Heart right ventricle (tissue), 16 donors: ENCODE data around the gene BICC1. TPM values are rescaled to one million over a fixed set of nuclear protein-coding genes. Genes with fewer than 3 reads are reported as not detected.

ENCODE experiments used
- ATAC-seq, 8 donors: fragments of 200-7000 bp; cut with Tn5 transposase; one replicate each; pipeline ENCODE4 v1.9.1; 2020; ENCODE audit warnings: mild to moderate bottlenecking in 8 of 8, moderate library complexity in 8 of 8, moderate number of reproducible peaks in 1 of 8
- DNase-seq, 2 donors: peaks; one replicate each; pipeline ENCODE4 v3.0.0-alpha.2; 2020
- H3K27ac ChIP-seq, 10 donors: fragments of 200-600 bp; sonication (generic) in 2 of 10; one replicate each; pipeline versions ENCODE4 v1.5.0 to v1.8.0; 2020 to 2022; ENCODE audit warnings: mild to moderate bottlenecking in 3 of 10
- H3K27me3 ChIP-seq, 7 donors: fragments of 200-600 bp; one replicate each; pipeline ENCODE4 v1.8.0; 2021 to 2022; ENCODE audit warnings: mild to moderate bottlenecking in 2 of 7
- H3K36me3 ChIP-seq, 9 donors: fragments of 200-600 bp; sonication (generic) in 1 of 9; one replicate each; pipeline versions ENCODE4 v1.5.0 to v1.8.0; 2020 to 2022; ENCODE audit warnings: mild to moderate bottlenecking in 2 of 9
- H3K4me1 ChIP-seq, 9 donors: fragments of 200-600 bp; sonication (generic) in 1 of 9; one replicate each; pipeline versions ENCODE4 v1.5.0 to v1.8.0; 2020 to 2022; ENCODE audit warnings: mild to moderate bottlenecking in 4 of 9
- H3K4me3 ChIP-seq, 10 donors: fragments of 200-600 bp; sonication (generic) in 2 of 10; one replicate each; pipeline versions ENCODE4 v1.5.0 to v1.8.0; 2020 to 2022; ENCODE audit warnings: mild to moderate bottlenecking in 7 of 10, moderate library complexity in 2 of 10
- H3K9me3 ChIP-seq, 11 donors: fragments of 200-600 bp in 10 of 11; sonication (generic) in 2 of 11; one replicate each; pipeline versions ENCODE4 v1.5.0 to v1.8.0; 2013 to 2022; ENCODE audit warnings: mild to moderate bottlenecking in 2 of 11, control low read depth in 1 of 11, moderate library complexity in 1 of 11
- WGBS, 2 donors: extraction: QIAGEN DNeasy Blood & Tissue Kit; methylation state at CpG; one replicate each; pipeline ENCODE4 v1.1.7; 2013; ENCODE audit warnings: inconsistent platforms in 1 of 2; 5-methylcytosine and 5-hydroxymethylcytosine counted together
- intact Hi-C, 10 donors: fragments of 100-400 bp; cut with DNase I; formaldehyde crosslinking; loops; one replicate each; pipeline versions ENCODE4 v1.11.1 to v1.14.2; 2022
- polyA plus RNA-seq, 2 donors: library from polyadenylated mRNA; stranded (reverse); fragments of 200-250 nt; gene quantifications; one replicate each; pipeline ENCODE4 v1.2.3, GENCODE V29; 2013
- total RNA-seq, 10 donors: library from RNA; stranded (reverse); fragmentation: NEBNext Ultra II Directional in 3 of 10; extraction: Animal tissue kit (Norgen Biotek cat#: 25700) in 3 of 10; gene quantifications; one replicate each; pipeline versions ENCODE4 v1.2.1 to v1.2.4, GENCODE V29; 2021 to 2023
- TF ChIP-seq, protein P1 (sequence below), 9 donors: fragments of 200-600 bp; sonication (generic) in 2 of 9; IDR thresholded peaks; one replicate each; pipeline versions ENCODE4 v1.5.0 to v1.8.0; 2021 to 2022; ENCODE audit warnings: antibody characterized with exemption in 9 of 9, mild to moderate bottlenecking in 5 of 9, moderate library complexity in 1 of 9
- donor health status: Arrhythmogenic right ventricular cardiomyopathy.
- donor health status: ischemic (EF 13 %, LVEDD 7.1; RV severe dilation, severe dysfunction).
- donor health status: healthy with polysubstance abuse.
- donor health status: DM: no; HTN: yes; CAD: no.
- donor health status: DM: no; HTN: no; CAD: no.
- donor health status: ischemic (EF 25% LVEDD 6.9; RV normal size, moderate dysfunction).
- donor health status: ischemic (EF 25% LVEDD 5.7; RV mildly dilated, moderate dysfunction).
- donor health status: healthy.
- donor health status: DM: yes; HTN: yes; CAD: no.
- donor health status: Ischemic cardiomyopathy.
- donor health status: ischemic (EF 35%, LVEDD 5.7; RV mildly dilated, moderate dysfunction).
- donor health status: nonischemic (EF 11% LVEDD 7.7; RV severe dilation, severe dysfunction).
- donor health status: DM: yes; HTN: yes; CAD: no.
- donor health status: PGD.
- donor health status: ischemic (EF 29% LVEDD 5.4; RV normal size, mild dysfunction).
- donor health status: nonischemic (EF 23%, LVEDD 6.1; RV moderate dilation, normal function).

Gene BICC1
- total and polyA plus RNA-seq, 12 donors, result 1.6 to 9.2 (median 5.0) TPM

- peaks cover 0 to 28% (median 8%) of the 10 kb centered on the region in 9 donors for H3K4me1 ChIP-seq
- H3K4me3 ChIP-seq, result no peak overlapping the region
- TF ChIP-seq, protein P1, sequence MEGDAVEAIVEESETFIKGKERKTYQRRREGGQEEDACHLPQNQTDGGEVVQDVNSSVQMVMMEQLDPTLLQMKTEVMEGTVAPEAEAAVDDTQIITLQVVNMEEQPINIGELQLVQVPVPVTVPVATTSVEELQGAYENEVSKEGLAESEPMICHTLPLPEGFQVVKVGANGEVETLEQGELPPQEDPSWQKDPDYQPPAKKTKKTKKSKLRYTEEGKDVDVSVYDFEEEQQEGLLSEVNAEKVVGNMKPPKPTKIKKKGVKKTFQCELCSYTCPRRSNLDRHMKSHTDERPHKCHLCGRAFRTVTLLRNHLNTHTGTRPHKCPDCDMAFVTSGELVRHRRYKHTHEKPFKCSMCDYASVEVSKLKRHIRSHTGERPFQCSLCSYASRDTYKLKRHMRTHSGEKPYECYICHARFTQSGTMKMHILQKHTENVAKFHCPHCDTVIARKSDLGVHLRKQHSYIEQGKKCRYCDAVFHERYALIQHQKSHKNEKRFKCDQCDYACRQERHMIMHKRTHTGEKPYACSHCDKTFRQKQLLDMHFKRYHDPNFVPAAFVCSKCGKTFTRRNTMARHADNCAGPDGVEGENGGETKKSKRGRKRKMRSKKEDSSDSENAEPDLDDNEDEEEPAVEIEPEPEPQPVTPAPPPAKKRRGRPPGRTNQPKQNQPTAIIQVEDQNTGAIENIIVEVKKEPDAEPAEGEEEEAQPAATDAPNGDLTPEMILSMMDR (IDR thresholded peaks at IDR 0.05), result no peak
- no peaks in the 10 kb centered on the region for H3K36me3 ChIP-seq
- ATAC-seq, result no peak
- DNase-seq, result no peak
- peaks cover 0 to 14% (median 0%) of the 10 kb centered on the region in 11 donors for H3K9me3 ChIP-seq
- intact Hi-C loops, result no loop called here
- 91 to 94% methylated on average over 2 of the region's 2 CpGs for WGBS, 2 donors
- no peaks in the 10 kb centered on the region for H3K27me3 ChIP-seq
- H3K27ac ChIP-seq, result no peak overlapping the region
Measured at GRCh38 chr10:58587676-58588075, 75.0 kb downstream of the BICC1 start.

DNA sequence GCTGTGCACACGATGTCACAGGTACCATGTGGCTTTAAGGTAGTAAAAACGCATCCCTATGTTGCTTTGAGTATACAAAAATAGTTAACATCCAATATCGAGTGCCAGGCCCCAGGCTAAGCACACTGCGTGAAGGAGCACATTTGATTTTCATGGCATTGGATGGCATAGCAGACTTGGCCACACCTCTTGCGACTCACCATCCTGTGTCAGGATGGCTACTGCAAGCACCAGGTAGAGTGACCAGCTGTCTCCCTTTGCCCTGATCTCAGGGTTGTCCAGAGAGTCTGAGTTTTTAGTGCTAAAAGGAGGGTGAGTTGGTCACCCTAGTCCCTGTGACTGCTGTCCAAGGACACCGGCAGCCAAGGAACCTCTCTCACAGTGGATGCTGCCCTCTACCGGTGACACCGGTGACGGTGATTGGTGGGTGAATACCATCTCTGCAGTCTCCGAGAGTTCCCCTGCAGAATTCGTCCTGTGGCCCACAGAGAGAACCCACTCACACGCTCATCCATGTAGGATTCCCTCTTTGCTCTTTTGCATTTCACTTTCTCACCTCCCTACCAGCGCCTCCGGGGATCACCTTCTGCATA, 76.1 kb downstream of the BICC1 start:
- ATAC-seq (peak in 2 of 8 donors; percentile 33 to 36), DNase-seq (peak in 1 of 2 donors; percentile 21)
- WGBS, 2 donors, result 79 to 83% methylated on average over 14 of the region's 14 CpGs
- Histone ChIP-seq H3K4me1 (peaks cover 0 to 29% (median 8%) of the 10 kb centered on the region in 9 donors), H3K36me3 (no peaks in the 10 kb centered on the region), H3K27ac (no peak overlapping the region), H3K9me3 (peaks cover 0 to 5% (median 0%) of the 10 kb centered on the region in 11 donors), H3K27me3 (no peaks in the 10 kb centered on the region), H3K4me3 (no peak overlapping the region)
- TF ChIP-seq, protein P1 (IDR thresholded peaks at IDR 0.05), result peak in 7 of 9 donors; percentile 11 to 36 (median 26)
- intact Hi-C loops, result no loop called here

DNA sequence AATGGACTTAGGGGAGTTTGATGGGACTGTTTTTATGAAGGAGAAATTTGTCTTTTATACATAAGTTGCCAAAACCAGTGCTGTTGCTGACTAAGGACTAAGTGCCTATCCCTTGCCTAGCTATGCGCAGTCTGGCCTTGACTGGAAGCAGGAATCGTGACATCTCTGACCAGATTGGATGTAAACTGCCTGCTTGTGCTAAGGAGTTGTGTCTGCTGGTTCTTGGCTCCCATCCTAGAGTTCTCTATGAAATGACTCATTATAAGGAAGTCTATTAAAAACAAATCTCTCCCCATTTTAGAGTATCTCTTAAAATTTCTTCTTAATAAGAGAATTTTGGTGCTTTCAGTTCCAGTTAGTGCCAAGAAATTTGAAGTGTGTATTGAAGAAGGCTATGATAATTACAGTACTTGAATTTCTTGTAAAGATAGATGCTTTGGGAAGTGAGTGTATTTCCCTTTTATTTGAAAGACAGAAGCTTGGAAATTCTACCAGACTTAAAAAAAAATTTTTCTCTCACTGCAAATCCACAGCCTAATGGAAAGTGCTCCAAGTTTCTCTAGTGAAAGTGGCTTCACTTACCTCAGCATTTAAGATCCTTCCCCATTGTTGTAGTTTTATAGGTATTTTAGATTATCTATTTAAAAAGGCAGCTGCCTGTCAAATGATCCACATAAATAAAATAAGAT, 77.6 kb downstream of the BICC1 start:
- peak overlapping the region in 5 of 10 donors; percentile 21 to 53 (median 27) for H3K27ac ChIP-seq
- H3K4me1 ChIP-seq, result peaks cover 0 to 29% (median 8%) of the 10 kb centered on the region in 9 donors
- peak in 1 of 2 donors; percentile 22 for DNase-seq
- no peaks in the 10 kb centered on the region for H3K36me3 ChIP-seq
- TF ChIP-seq, protein P1 (IDR thresholded peaks at IDR 0.05), result no peak
- H3K9me3 ChIP-seq, result no peaks in the 10 kb centered on the region
- peak; percentile 62 to 90 (median 82) for ATAC-seq
- no peak overlapping the region for H3K4me3 ChIP-seq
- H3K27me3 ChIP-seq, result no peaks in the 10 kb centered on the region
- intact Hi-C loops, result no loop called here
- WGBS, 2 donors, result 36 to 46% methylated on average over 2 of the region's 2 CpGs

- intact Hi-C loops, result no loop called here
- H3K9me3 ChIP-seq, result peaks cover 0 to 1% (median 0%) of the 10 kb centered on the region in 11 donors
- no peaks in the 10 kb centered on the region for H3K27me3 ChIP-seq
- ATAC-seq (no peak), DNase-seq (no peak)
- H3K4me3 ChIP-seq, result no peak overlapping the region
- peaks cover 0 to 23% (median 8%) of the 10 kb centered on the region in 9 donors for H3K4me1 ChIP-seq
- H3K27ac ChIP-seq, result peak overlapping the region in 5 of 10 donors; percentile 8 to 53 (median 27)
- 57 to 66% methylated on average over 3 of the region's 3 CpGs for WGBS, 2 donors
- TF ChIP-seq, protein P1 (IDR thresholded peaks at IDR 0.05), result no peak
- H3K36me3 ChIP-seq, result no peaks in the 10 kb centered on the region
Measured at GRCh38 chr10:58590924-58591323, 78.3 kb downstream of the BICC1 start.
